WI38 (cell line): ENCODE data around the gene TMEM79.

Source experiments
- H3K4me3 ChIP-seq: 2 replicates; pipeline ENCODE4 v1.5.1; 2011; ENCODE audit warnings: low read depth, mild to moderate bottlenecking, control low read depth, low read length
- CTCF ChIP-seq: IDR thresholded peaks from 2 replicates; pipeline ENCODE4 v1.5.1; 2012; ENCODE audit warnings: low read depth, mild to moderate bottlenecking, control low read depth, low read length

TMEM79 gene

GRCh38 chr1:156286061-156286460 lies 1.9 kb downstream of the TMEM79 start:
- H3K4me3 ChIP-seq: no peak overlapping the region
- TF ChIP-seq CTCF: no peak

- H3K4me3 ChIP-seq: no peak overlapping the region
- TF ChIP-seq CTCF: no peak
These were observed 5.7 kb downstream of the TMEM79 start for GRCh38 chr1:156289857-156290256.

GRCh38 chr1:156291226-156292061 lies 7.3 kb downstream of the TMEM79 start:
- peak overlapping the region; percentile 52 for H3K4me3 ChIP-seq
- TF ChIP-seq CTCF: no peak

- H3K4me3 ChIP-seq: no peak overlapping the region
- no peak for TF ChIP-seq CTCF
These were observed 8.9 kb downstream of the TMEM79 start for GRCh38 chr1:156293098-156293434.

- no peak for TF ChIP-seq CTCF
- H3K4me3 ChIP-seq: no peak overlapping the region
These were observed 9.8 kb downstream of the TMEM79 start for GRCh38 chr1:156293895-156294294.

GRCh38 chr1:156295391-156295947 lies 11.3 kb downstream of the TMEM79 start, which contains the start of gene GLMP:
Gene GLMP, minus strand, starts transcription at chr1:156295679. Its CDS starts 34 bp downstream, at chr1:156295645.
- no peak for TF ChIP-seq CTCF

GRCh38 chr1:156298852-156299357 lies 14.8 kb downstream of the TMEM79 start, which contains the start of gene VHLL:
Gene VHLL, minus strand, starts transcription at chr1:156299307. Its CDS starts 118 bp downstream, at chr1:156299189.
- TF ChIP-seq CTCF: no peak
- H3K4me3 ChIP-seq: no peak within 1 kb of the TSS

More at GRCh38 chr1:156295391-156295947, 11.3 kb downstream of the TMEM79 start, which contains the start of gene GLMP:
- peak within 1 kb of the TSS; percentile 83 for H3K4me3 ChIP-seq
